SKM-1 treated with dmso at 0.1 percent for 144 hours (cell line): ENCODE measurements around the gene FHOD3.
"Not testable (repeated sequence)": the region's sequence is repeated elsewhere in the genome, so short reads cannot be mapped to it uniquely, and the experiment has no call there.

Source experiments
- DNase-seq: peaks from one replicate; lab custom pipeline; 2025; ENCODE audit not compliant: unreplicated experiment; lab: John Stamatoyannopoulos, UW

Gene FHOD3

DNA sequence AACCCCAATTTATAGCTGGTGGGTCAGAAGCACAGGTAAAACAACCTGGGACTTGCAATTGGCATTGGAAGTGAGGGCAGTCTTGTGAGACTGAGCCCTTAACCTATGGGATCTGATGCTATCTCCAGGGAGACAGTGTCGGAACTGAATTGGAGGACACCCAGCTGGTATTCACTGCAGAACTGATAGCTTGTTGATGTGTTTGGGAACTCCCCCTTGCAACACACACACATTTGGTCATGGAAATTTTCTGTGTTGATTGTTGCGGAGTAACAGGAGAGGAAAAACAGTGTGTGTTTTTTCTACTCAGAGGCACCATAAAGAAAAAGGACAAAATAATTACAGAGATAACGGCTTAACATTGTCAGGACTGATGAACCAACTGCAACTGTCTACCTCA lies 515.2 kb downstream of the FHOD3 start:
- no peak for DNase-seq

GRCh38 chr18:36813101-36813775 lies 515.7 kb downstream of the FHOD3 start:
- DNase-seq, result no peak

- DNase-seq, result no peak
Measured at GRCh38 chr18:36813824-36814223, 516.3 kb downstream of the FHOD3 start.

GRCh38 chr18:36814994-36815393 lies 517.5 kb downstream of the FHOD3 start:
- no peak for DNase-seq

- not testable (repeated sequence) for DNase-seq
Measured at GRCh38 chr18:36816096-36816495, 518.6 kb downstream of the FHOD3 start.

DNA sequence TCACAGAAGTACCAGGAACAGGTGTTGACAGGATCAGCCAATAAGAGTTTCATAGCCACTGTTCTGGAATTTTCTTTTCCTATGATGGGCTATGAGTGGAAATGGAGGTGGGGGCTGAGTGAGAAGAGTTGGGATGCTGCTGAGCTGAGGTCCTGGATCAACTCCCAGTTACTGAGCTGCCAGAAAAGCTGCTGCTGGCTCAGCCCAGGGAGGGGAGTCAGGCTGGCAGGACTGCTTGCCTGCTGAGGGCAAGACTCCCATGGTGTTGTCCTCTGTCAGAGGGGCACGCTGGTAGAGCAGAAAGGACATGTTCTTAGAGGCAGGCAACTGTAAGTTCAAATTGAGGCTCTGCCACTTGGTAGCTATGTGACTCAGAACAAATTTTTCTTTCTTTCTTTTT lies 519.5 kb downstream of the FHOD3 start:
- no peak for DNase-seq

DNA sequence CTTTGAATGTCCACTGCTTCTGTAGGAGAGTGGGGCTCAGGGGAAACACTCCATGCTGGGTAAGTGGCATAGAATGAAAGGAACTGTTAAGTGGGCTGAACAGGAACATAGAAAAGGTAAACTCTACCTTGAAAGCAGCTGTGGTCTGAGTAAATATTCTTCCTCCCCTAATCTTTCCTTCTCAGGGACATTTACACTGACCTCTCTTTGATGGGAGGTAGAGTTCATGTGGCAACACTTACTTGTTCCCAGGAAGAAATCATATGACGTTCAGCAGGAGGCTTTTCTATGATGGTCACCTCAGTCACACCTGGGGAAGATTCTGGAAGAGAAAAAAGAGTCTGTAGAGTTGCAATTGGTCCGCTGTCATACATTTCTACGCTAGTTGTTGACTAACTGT lies 521.1 kb downstream of the FHOD3 start:
- no peak for DNase-seq

GRCh38 chr18:36819621-36820020 lies 522.1 kb downstream of the FHOD3 start:
- DNase-seq, result no peak

DNA sequence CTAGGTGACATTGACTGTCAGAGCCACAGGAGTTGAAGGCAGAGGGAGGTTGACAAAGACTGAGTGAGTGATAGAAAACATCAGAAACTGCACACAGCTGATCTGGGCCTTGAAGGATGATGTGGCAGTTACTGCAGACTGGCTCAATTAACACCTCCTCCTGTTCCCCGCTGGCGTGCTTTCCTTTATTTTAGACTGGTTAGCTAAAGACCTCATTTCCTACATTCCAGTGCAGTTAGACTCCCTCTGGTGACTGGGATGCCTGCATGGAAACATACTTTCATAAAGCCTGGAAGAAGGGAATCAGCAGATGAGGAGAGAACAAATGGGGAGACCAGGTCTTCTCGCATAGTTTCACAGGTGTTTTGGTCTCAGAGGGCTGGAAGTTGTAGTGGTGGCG lies 524.2 kb downstream of the FHOD3 start:
- no peak for DNase-seq

DNA sequence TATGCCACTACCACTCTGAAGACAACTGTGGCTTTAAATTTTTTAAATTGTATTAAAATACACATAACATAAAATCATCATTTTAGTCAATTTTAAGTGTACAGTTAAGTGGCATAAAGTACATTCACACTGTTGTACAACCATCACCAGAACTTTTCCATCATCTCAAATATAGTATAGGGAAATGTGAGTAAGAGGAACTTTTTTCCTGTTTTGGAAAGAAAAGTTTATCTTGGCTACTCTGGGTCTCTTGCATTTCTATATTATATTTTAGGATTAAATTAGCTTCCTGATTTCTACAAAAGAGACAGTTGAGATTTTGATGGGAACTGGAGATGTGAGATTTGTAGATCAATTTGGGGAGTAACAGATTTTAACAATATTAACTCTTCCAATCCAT lies 528.0 kb downstream of the FHOD3 start:
- DNase-seq, result no peak

DNA sequence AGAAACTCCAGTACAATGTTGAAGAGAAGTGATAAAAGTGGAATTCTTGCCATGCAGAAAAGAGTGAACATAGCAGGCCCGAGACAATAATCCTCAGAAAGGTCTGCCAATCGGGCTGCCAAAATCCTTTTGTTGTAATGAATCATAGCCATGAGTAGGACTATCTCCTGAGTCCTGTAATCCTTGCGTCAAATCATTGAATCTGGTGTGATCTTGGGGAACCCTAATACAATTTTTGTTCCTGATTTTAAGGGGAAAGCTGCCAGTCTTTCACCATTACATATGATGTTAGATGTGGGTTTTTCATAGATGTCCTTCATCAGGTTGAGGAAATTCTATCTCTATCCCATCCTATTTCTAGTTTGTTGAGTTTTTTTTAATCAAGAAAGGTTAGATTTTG lies 529.0 kb downstream of the FHOD3 start:
- no peak for DNase-seq

DNA sequence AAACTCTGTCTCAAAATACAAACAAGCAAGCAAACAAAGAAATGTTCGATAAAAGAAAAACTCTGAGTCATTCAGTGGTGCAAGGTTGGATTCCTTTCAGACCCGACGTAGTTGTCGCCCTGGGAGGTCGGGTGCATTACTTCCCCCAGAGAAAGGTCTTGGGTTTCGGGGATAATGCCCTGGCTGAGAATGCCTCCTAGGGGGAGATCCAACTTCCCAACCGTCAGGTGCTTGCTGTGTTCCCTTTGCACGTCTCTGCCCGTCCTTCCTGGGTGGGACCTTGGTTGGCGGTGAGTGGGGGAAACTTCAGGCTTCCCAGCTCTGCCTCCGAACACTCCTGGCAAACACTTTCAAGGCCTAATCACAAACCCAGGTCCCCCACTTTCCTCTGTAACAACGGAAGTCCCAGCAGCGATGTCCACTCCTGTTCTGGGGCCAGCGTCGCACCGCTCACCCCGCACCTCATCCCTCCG lies 530.7 kb downstream of the FHOD3 start:
- DNase-seq, result no peak

DNA sequence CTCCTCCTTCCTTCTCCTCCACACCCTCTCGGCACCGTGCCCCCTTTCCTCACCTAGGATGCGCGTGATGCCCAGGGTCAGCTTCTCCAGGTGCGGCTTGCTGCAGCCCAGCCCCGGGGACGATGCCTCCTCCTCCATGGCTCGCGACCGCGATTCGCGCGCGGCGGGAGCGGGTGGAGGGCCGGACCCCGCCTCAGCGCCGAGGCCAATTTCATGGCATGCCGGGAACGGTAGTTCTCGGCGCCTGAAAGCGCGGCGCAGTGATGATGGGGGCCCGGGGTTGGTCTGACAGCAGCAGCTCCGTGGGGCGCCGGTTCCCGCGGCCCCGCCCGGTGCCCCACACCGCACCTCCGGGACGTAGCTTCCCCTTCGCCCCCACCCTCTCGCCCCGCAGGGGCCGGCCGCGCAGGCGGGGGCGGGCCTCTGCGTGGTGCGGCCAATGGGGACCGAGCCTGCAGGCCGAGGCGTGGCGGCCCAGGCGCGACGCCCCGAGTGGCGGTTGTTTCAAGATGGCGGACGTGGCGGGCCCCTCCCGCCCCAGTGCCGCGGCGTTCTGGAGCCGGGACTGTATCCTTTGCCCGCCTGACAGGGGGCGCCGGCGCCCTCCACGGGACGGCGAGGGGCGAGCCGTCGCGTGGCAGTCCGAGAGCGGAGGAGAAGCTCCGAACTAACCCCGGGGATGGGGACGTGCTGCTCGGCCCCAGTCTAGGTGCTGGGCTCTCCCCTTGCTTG lies 531.3 kb downstream of the FHOD3 start, which contains the start of the genes KIAA1328 and TPGS2:
Gene KIAA1328, plus strand, starts transcription at position 498 of the 732 bp plus-strand sequence. Its CDS starts 12 bp downstream, at position 510.
Gene TPGS2, minus strand, starts transcription at position 373 of the 732 bp plus-strand sequence. Its CDS starts 235 bp downstream, at position 138.
- peak; percentile 85 for DNase-seq
